ENCODE measurements around the gene PIGQ. TPM values are rescaled to one million over a fixed set of nuclear protein-coding genes. Genes with fewer than 3 reads are reported as not detected.

Gene PIGQ
- total and polyA plus RNA-seq, 11 donors: 16.4 to 39.5 (median 22.0) TPM

GRCh38 chr16:586047-586644, 16.4 kb downstream of the PIGQ start:
- Histone ChIP-seq H3K27me3 (no peaks in the 10 kb centered on the region), H3K4me3 (no peak overlapping the region), H3K36me3 (peaks cover 0 to 1% (median 0%) of the 10 kb centered on the region in 9 donors), H3K9me3 (no peaks in the 10 kb centered on the region), H3K27ac (no peak overlapping the region), H3K4me1 (peaks cover 5 to 59% (median 23%) of the 10 kb centered on the region in 12 donors)
- ATAC-seq (no peak), DNase-seq (peak in 1 of 5 donors; percentile 27)
- TF ChIP-seq CTCF (IDR thresholded peaks at IDR 0.05): no peak
- TF ChIP-seq POLR2A (IDR thresholded peaks at IDR 0.05): no peak
- WGBS, 4 donors: 40 to 56% (median 46%) methylated on average over 16 of the region's 16 CpGs
- intact Hi-C loops (cut with DNase I): loop anchor here in 3 of 10 donors (10.0 kb wide), 2 partner anchors 59 to 69 kb away; partner anchors contain the start of genes MCRIP2 (in 2 of the 3) and WDR90 (in 2 of the 3)

- ATAC-seq: peak in 1 of 4 donors; percentile 12
- Histone ChIP-seq H3K9me3 (no peaks in the 10 kb centered on the region), H3K4me1 (peaks cover 5 to 67% (median 27%) of the 10 kb centered on the region in 12 donors), H3K27ac (peak overlapping the region in 6 of 12 donors; percentile 90 to 100 (median 98)), H3K27me3 (no peaks in the 10 kb centered on the region), H3K4me3 (peak overlapping the region in 2 of 12 donors; percentile 72 to 87), H3K36me3 (no peaks in the 10 kb centered on the region)
- WGBS, 4 donors: 61 to 76% (median 65%) methylated on average over 14 of the region's 14 CpGs
- intact Hi-C loops (cut with DNase I): loop anchor here in 3 of 10 donors (10.0 kb wide), 2 partner anchors 58 to 68 kb away; partner anchors contain the start of genes MCRIP2 (in 2 of the 3) and WDR90 (in 2 of the 3)
- TF ChIP-seq CTCF (IDR thresholded peaks at IDR 0.05) (no peak), POLR2A (IDR thresholded peaks at IDR 0.05) (no peak)
- peak in 2 of 5 donors; percentile 65 to 79 for DNase-seq
Observed at GRCh38 chr16:586645-587590, 17.1 kb downstream of the PIGQ start.

DNA sequence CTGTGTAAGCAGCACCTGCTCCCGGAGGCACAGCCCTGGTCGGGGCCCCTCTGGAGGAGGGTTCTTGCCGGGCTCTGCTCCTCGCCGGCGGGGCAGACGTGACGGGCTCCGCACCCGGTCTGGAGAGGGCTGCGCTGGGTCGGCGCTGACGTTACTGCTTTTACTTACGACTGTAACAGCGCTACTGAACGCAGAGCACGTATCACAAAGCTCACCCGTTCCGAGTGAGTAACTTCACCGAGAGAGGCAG, 18.8 kb downstream of the PIGQ start:
- ATAC-seq (peak in 1 of 4 donors; percentile 1), DNase-seq (peak in 3 of 5 donors; percentile 47 to 67 (median 59))
- peak overlapping the region; percentile 63 to 97 (median 84) for H3K4me3 ChIP-seq
- H3K27me3 ChIP-seq: no peaks in the 10 kb centered on the region
- peaks cover 0 to 4% (median 0%) of the 10 kb centered on the region in 9 donors for H3K36me3 ChIP-seq
- no peak for TF ChIP-seq POLR2A (IDR thresholded peaks at IDR 0.05)
- no peak for TF ChIP-seq CTCF (IDR thresholded peaks at IDR 0.05)
- intact Hi-C loops (cut with DNase I): loop anchor here in 4 of 10 donors (2.0 to 10.0 kb wide), 3 partner anchors 54 to 66 kb away; partner anchors contain the start of genes MCRIP2 (in 2 of the 4) and WDR90 (in 2 of the 4)
- peaks cover 5 to 73% (median 35%) of the 10 kb centered on the region in 12 donors for H3K4me1 ChIP-seq
- H3K9me3 ChIP-seq: no peaks in the 10 kb centered on the region
- H3K27ac ChIP-seq: peak overlapping the region; percentile 89 to 100 (median 98)
- WGBS, 4 donors: 0 to 1% (median 0%) methylated on average over 14 to 21 of the region's 21 CpGs

Data from heart left ventricle (tissue), 16 donors.